Sigmoid colon (tissue), 7 donors: ENCODE measurements around the gene EXTL1. TPM values are rescaled to one million over a fixed set of nuclear protein-coding genes. Genes with fewer than 3 reads are reported as not detected.

Experiments used
- DNase-seq: peaks from one replicate; pipeline ENCODE4 v3.0.0-alpha.2; 2019
- H3K27ac ChIP-seq, 4 donors: fragments of 200-600 bp; sonication (generic); one replicate each; pipeline ENCODE4 v1.5.1; 2016 to 2019; ENCODE audit warnings: mild to moderate bottlenecking in 1 of 4
- H3K27me3 ChIP-seq, 3 donors: fragments of 200-600 bp; sonication (generic); one replicate each; pipeline ENCODE4 v1.5.1; 2019; ENCODE audit warnings: mild to moderate bottlenecking in 1 of 3
- H3K36me3 ChIP-seq, 4 donors: fragments of 200-600 bp; sonication (generic); one replicate each; pipeline ENCODE4 v1.5.1; 2016 to 2019
- H3K4me1 ChIP-seq, 4 donors: fragments of 200-600 bp; sonication (generic); one replicate each; pipeline ENCODE4 v1.5.1; 2017 to 2019
- H3K4me3 ChIP-seq, 4 donors: fragments of 200-600 bp; sonication (generic); one replicate each; pipeline ENCODE4 v1.5.1; 2017 to 2019; ENCODE audit warnings: mild to moderate bottlenecking in 2 of 4, moderate library complexity in 1 of 4
- H3K9me3 ChIP-seq, 4 donors: fragments of 200-600 bp in 3 of 4; sonication (generic) in 3 of 4; one replicate each; pipeline versions ENCODE4 v1.5.1 to v1.6.1; 2013 to 2019
- EP300 ChIP-seq, 4 donors: sonication (generic); formaldehyde crosslinking; IDR thresholded peaks; one replicate each; pipeline ENCODE4 v1.6.1; 2017; ENCODE audit warnings: antibody characterized with exemption in 4 of 4
- POLR2A ChIP-seq, 2 donors: fragments of 450-650 bp; IDR thresholded peaks; one replicate each; pipeline ENCODE4 v1.6.1; 2016; ENCODE audit warnings: antibody characterized with exemption in 2 of 2, mild to moderate bottlenecking in 2 of 2, moderate library complexity in 2 of 2
- POLR2AphosphoS5 ChIP-seq, 4 donors: sonication (generic); formaldehyde crosslinking; IDR thresholded peaks; one replicate each; pipeline ENCODE4 v1.6.1; 2017; ENCODE audit warnings: antibody characterized with exemption in 4 of 4
- WGBS, 2 donors: extraction: QIAGEN DNeasy Blood & Tissue Kit; methylation state at CpG; one replicate each; pipeline ENCODE4 v1.1.7; 2013; 5-methylcytosine and 5-hydroxymethylcytosine counted together
- intact Hi-C: fragments of 100-400 bp; cut with DNase I; formaldehyde crosslinking; loops from one replicate; pipeline ENCODE4 v1.15.1; 2023
- polyA plus RNA-seq, 3 donors: library from polyadenylated mRNA; stranded (reverse); fragments of 200-250 nt; gene quantifications; one replicate each; pipeline ENCODE4 v1.2.3, GENCODE V29; 2013
- total RNA-seq, 4 donors: library from RNA; depleted of rRNA; stranded (reverse); fragments of >200 nt; gene quantifications; one replicate each; pipeline ENCODE4 v1.1.0, GENCODE V29; 2016
- TF ChIP-seq, protein P1 (sequence below), 4 experiments: fragments of 450-650 bp in 3 of 4; fragments of 200-600 bp in 1 of 4; IDR thresholded peaks; one replicate each; pipeline ENCODE4 v1.5.1; 2016 to 2019; ENCODE audit warnings: antibody characterized with exemption in 4 of 4, mild to moderate bottlenecking in 3 of 4, moderate library complexity in 2 of 4
- donor health status: healthy with polysubstance abuse.
- donor health status: Bipolar disorder and iron deficiency.
- donor health status: healthy.

Gene EXTL1, protein sequence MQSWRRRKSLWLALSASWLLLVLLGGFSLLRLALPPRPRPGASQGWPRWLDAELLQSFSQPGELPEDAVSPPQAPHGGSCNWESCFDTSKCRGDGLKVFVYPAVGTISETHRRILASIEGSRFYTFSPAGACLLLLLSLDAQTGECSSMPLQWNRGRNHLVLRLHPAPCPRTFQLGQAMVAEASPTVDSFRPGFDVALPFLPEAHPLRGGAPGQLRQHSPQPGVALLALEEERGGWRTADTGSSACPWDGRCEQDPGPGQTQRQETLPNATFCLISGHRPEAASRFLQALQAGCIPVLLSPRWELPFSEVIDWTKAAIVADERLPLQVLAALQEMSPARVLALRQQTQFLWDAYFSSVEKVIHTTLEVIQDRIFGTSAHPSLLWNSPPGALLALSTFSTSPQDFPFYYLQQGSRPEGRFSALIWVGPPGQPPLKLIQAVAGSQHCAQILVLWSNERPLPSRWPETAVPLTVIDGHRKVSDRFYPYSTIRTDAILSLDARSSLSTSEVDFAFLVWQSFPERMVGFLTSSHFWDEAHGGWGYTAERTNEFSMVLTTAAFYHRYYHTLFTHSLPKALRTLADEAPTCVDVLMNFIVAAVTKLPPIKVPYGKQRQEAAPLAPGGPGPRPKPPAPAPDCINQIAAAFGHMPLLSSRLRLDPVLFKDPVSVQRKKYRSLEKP
- total RNA-seq = 1 to 10 TPM in 3 of 4 donors, under 1 TPM in 1; 0.99 to 1.5 (median 1.1) TPM
- polyA plus RNA-seq = under 1 TPM in 2 of 3 donors, not detected in 1; under 0.01 to 0.39 TPM

DNA sequence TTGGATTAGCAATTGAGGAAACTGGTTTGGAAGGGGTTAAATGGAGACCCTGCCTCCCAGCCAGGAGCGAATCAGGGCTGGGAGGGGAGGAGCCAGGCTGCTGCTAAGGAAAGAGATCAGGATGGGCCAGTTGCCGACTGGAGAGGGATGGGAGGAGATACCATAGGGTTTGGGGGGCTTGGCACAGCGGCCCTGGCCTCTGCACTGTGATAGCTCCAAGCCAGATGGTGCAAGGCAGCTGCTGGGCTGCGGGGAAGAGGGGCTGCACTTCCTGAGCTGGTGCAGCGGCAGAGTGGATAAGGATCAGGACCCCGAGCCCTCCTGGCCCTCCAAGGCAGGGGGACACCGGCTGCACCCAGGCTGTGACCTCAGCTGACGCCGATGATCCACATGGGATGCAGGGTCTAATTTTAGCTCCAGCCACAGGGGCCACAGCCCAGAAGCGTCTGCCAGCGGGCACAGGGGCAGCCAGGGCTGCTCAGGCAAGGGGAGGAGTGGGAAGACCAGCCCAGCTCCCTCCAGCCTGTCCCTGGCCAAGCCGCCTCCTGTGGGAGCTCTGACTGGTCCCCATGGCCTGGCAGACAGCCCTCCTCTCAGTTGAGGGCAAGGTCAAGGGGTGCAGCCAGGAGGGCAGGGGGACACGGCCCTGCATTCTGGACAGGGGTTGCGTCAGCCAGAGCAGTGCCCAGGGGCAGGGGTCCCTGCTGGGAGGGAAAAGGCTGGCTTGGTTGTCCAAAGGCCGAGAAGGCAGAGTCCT is at the start of gene EXTL1:
EXTL1 (plus strand) TSS at position 129 of the 757 bp plus-strand sequence. CDS start 872 bp downstream, outside the sequence.
- peak in 2 of 4 donors; percentile 17 to 48 for TF ChIP-seq POLR2AphosphoS5 (IDR thresholded peaks at IDR 0.05)
- no peak for TF ChIP-seq EP300 (IDR thresholded peaks at IDR 0.05)
- TF ChIP-seq, protein P1, sequence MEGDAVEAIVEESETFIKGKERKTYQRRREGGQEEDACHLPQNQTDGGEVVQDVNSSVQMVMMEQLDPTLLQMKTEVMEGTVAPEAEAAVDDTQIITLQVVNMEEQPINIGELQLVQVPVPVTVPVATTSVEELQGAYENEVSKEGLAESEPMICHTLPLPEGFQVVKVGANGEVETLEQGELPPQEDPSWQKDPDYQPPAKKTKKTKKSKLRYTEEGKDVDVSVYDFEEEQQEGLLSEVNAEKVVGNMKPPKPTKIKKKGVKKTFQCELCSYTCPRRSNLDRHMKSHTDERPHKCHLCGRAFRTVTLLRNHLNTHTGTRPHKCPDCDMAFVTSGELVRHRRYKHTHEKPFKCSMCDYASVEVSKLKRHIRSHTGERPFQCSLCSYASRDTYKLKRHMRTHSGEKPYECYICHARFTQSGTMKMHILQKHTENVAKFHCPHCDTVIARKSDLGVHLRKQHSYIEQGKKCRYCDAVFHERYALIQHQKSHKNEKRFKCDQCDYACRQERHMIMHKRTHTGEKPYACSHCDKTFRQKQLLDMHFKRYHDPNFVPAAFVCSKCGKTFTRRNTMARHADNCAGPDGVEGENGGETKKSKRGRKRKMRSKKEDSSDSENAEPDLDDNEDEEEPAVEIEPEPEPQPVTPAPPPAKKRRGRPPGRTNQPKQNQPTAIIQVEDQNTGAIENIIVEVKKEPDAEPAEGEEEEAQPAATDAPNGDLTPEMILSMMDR (IDR thresholded peaks at IDR 0.05) = no peak
- no peak for TF ChIP-seq POLR2A (IDR thresholded peaks at IDR 0.05)
- WGBS, 2 donors = 57 to 60% methylated on average over 15 of the region's 15 CpGs
- H3K36me3 ChIP-seq = no peaks in the 10 kb centered on the region
- H3K27ac ChIP-seq = peak within 1 kb of the TSS in 2 of 4 donors; percentile 5 to 47
- H3K9me3 ChIP-seq = no peaks in the 10 kb centered on the region
- H3K4me1 ChIP-seq = peaks cover 0 to 27% (median 17%) of the 10 kb centered on the region in 4 donors
- H3K27me3 ChIP-seq = no peaks in the 10 kb centered on the region
- intact Hi-C loops = no loop called here
- H3K4me3 ChIP-seq = peak within 1 kb of the TSS in 3 of 4 donors; percentile 11 to 39 (median 11)
- no peak for DNase-seq

DNA sequence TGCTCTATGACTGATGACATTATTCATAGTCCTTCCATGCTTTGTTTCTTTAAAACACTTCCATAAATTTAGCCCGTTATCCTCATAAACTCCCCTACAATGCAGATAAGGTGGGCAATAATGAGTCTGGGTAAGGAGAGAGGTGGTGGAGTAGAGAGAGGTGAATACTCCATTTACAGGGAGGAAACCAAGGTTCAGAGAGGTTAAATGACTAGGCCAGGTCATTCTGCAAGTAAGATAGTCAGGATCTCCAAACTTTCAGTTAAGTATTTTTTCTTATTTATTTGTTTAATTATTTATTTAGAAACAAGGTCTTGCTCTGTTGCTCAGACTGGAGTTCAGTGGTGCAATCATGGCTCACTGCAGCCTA is 49.8 kb upstream of the EXTL1 start:
- intact Hi-C loops = no loop called here
- 12 to 52% methylated on average over 1 of the region's 1 CpG for WGBS, 2 donors
- TF ChIP-seq EP300 (IDR thresholded peaks at IDR 0.05) = no peak
- no peak for TF ChIP-seq POLR2AphosphoS5 (IDR thresholded peaks at IDR 0.05)
- TF ChIP-seq POLR2A (IDR thresholded peaks at IDR 0.05) = no peak
- TF ChIP-seq, protein P1 (IDR thresholded peaks at IDR 0.05) = no peak
- Histone ChIP-seq H3K4me1 (peaks cover 0 to 18% (median 14%) of the 10 kb centered on the region in 4 donors), H3K27ac (no peak overlapping the region), H3K9me3 (no peaks in the 10 kb centered on the region), H3K27me3 (no peaks in the 10 kb centered on the region), H3K36me3 (peaks cover 4 to 70% (median 6%) of the 10 kb centered on the region in 4 donors), H3K4me3 (no peak overlapping the region)
- DNase-seq = no peak

DNA sequence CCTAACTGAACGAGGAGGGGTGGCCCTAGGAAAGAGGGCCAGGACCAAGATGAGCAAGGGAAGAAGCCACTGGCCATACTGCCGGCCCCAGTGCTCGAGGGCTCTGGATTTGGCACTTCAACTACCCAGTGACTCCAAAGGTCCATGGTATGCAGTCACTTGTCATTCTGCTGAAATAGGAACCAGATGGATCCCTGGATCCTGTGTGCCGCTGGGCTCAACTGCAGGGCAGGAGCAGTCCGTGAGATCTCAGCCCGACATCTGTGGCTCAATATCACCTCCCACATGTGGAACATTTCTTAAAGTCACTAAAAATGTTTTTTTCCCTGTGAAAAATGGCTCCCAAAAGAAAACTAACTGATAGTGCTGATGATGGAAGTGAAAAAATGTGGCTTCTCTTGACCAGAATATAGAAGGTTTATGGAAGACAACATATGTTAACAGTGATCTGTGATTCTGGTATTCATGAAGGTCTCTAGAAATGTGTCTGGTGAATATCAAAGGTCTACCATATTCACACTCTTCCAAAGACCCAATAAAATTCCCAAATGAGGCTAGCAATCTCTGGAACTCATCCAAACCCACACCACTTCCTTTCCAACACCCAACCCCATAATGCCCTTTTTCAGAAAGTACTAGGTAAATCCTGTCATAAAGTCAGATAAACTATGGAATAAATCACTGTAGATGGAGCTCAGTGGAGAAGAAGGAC is 47.8 kb upstream of the EXTL1 start:
- 95 to 96% methylated on average over 6 of the region's 6 CpGs for WGBS, 2 donors
- TF ChIP-seq, protein P1 (IDR thresholded peaks at IDR 0.05) = no peak
- TF ChIP-seq POLR2AphosphoS5 (IDR thresholded peaks at IDR 0.05) = peak in 2 of 4 donors; percentile 28 to 29
- peaks cover 0 to 18% (median 14%) of the 10 kb centered on the region in 4 donors for H3K4me1 ChIP-seq
- H3K36me3 ChIP-seq = peaks cover 4 to 75% (median 6%) of the 10 kb centered on the region in 4 donors
- peak overlapping the region in 3 of 4 donors; percentile 13 to 41 (median 17) for H3K27ac ChIP-seq
- H3K9me3 ChIP-seq = no peaks in the 10 kb centered on the region
- H3K27me3 ChIP-seq = no peaks in the 10 kb centered on the region
- intact Hi-C loops = no loop called here
- DNase-seq = no peak
- no peak overlapping the region for H3K4me3 ChIP-seq

DNA sequence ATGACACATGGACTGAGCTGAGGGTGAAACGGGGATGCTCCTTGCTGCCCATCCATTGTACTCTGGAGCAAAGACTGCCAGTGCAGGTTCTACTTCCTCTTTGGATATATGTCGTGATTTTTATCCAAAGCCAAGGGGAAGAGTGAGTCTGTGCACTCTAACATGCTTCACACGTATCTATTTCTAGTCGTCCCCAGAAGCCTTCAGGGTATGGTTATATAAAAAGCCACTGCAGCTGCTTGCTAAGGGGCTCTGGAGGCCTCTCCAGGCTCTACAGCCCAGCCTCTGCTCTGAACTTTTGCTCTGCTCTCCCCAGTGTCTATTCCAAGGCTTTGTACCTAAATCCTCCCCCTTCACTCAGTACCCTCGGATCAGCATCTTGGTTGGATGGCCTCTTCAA is 43.8 kb upstream of the EXTL1 start:
- Histone ChIP-seq H3K4me1 (peaks cover 0 to 16% (median 13%) of the 10 kb centered on the region in 4 donors), H3K36me3 (peaks cover 5 to 75% (median 21%) of the 10 kb centered on the region in 4 donors), H3K27ac (no peak overlapping the region), H3K4me3 (no peak overlapping the region), H3K9me3 (no peaks in the 10 kb centered on the region), H3K27me3 (no peaks in the 10 kb centered on the region)
- DNase-seq = no peak
- TF ChIP-seq POLR2A (IDR thresholded peaks at IDR 0.05) = no peak
- no peak for TF ChIP-seq POLR2AphosphoS5 (IDR thresholded peaks at IDR 0.05)
- TF ChIP-seq, protein P1 (IDR thresholded peaks at IDR 0.05) = no peak
- no peak for TF ChIP-seq EP300 (IDR thresholded peaks at IDR 0.05)
- intact Hi-C loops = no loop called here
- WGBS, 2 donors = 89 to 95% methylated on average over 5 of the region's 5 CpGs
